Vagina (tissue), 2 donors: ENCODE data around the gene RGS14.

Experiments used
- CTCF ChIP-seq, 3 experiments: fragments of 450-650 bp in 2 of 3; fragments of 200-600 bp in 1 of 3; sonication (generic) in 1 of 3; IDR thresholded peaks; one replicate each; pipeline ENCODE4 v1.5.1; 2017 to 2019; ENCODE audit warnings: antibody characterized with exemption in 3 of 3, mild to moderate bottlenecking in 2 of 3, moderate library complexity in 2 of 3
- POLR2A ChIP-seq, 2 donors: fragments of 450-650 bp; IDR thresholded peaks; one replicate each; pipeline ENCODE4 v1.6.1; 2017; ENCODE audit warnings: antibody characterized with exemption in 2 of 2, mild to moderate bottlenecking in 2 of 2, moderate library complexity in 2 of 2
- POLR2AphosphoS5 ChIP-seq, 2 donors: sonication (generic); formaldehyde crosslinking; IDR thresholded peaks; one replicate each; pipeline ENCODE4 v1.9.0; 2017; ENCODE audit warnings: antibody characterized with exemption in 2 of 2, mild to moderate bottlenecking in 2 of 2, low read depth in 1 of 2; ENCODE audit not compliant: insufficient read depth in 1 of 2

GRCh38 chr5:177316005-177316404 is 41.7 kb upstream of the RGS14 start:
- TF ChIP-seq CTCF (IDR thresholded peaks at IDR 0.05): no peak
- no peak for TF ChIP-seq POLR2A (IDR thresholded peaks at IDR 0.05)
- TF ChIP-seq POLR2AphosphoS5 (IDR thresholded peaks at IDR 0.05; ENCODE audit: insufficient read depth in 1 of 2, low read depth in 1 of 2): no peak
